PC-9 (cell line): ENCODE data around the gene ZNF362. TPM values are rescaled to one million over a fixed set of nuclear protein-coding genes. Genes with fewer than 3 reads are reported as not detected.
A peak's percentile ranks its signal among the peaks of the same experiment; 100 is the strongest.

ENCODE experiments used
- BruUV-seq: library from RNA; stranded (reverse); fragments of 400-500 nt; replicated peaks from 2 replicates; lab custom pipeline; 2021; lab: Mats Ljungman, UMichigan
- CTCF ChIA-PET: fragments of 300-600 bp; sonication (Branson Sonifier 250); formaldehyde crosslinking; loops from one replicate; lab custom pipeline; 2022; ENCODE audit warnings: antibody characterized with exemption; lab: Charles Lee
- POLR2A ChIA-PET: fragments of 300-600 bp; sonication (Branson Sonifier 250); formaldehyde crosslinking; loops from one replicate; lab custom pipeline; 2022; ENCODE audit warnings: antibody characterized with exemption; ENCODE audit not compliant: unreplicated experiment; lab: Charles Lee
- DNase-seq, 2 experiments: peaks; one replicate each; pipeline versions ENCODE4 v3.0.0 to v3.0.0-alpha.2; 2015 to 2022; ENCODE audit warnings: mixed read lengths in 1 of 2
- H2AFZ ChIP-seq: fragments of 200-600 bp; sonication (generic); 2 replicates; pipeline ENCODE4 v1.8.1; 2017; ENCODE audit warnings: antibody characterized with exemption
- H3F3A ChIP-seq: fragments of 200-600 bp; sonication (generic); 2 replicates; pipeline ENCODE4 v1.8.1; 2017; ENCODE audit warnings: antibody characterized with exemption, mild to moderate bottlenecking, low read depth; ENCODE audit not compliant: insufficient read depth
- H3K27ac ChIP-seq: fragments of 200-600 bp; sonication (generic); 2 replicates; pipeline ENCODE4 v1.6.1; 2016; ENCODE audit warnings: mixed run types
- H3K27me3 ChIP-seq: fragments of 200-600 bp; sonication (generic); 2 replicates; pipeline ENCODE4 v1.6.1; 2016; ENCODE audit warnings: low read depth, mixed run types; ENCODE audit not compliant: insufficient read depth
- H3K36me3 ChIP-seq: fragments of 200-600 bp; sonication (generic); 2 replicates; pipeline ENCODE4 v1.6.1; 2016; ENCODE audit warnings: low read depth, mixed run types
- H3K4me1 ChIP-seq: fragments of 200-600 bp; sonication (generic); replicated peaks from 2 replicates; pipeline ENCODE4 v1.6.1; 2016; ENCODE audit warnings: mixed run types; ENCODE audit not compliant: insufficient read depth
- H3K4me2 ChIP-seq: fragments of 200-600 bp; sonication (generic); 2 replicates; pipeline ENCODE4 v1.6.1; 2017; ENCODE audit warnings: mixed run types
- H3K4me3 ChIP-seq: fragments of 200-600 bp; sonication (generic); 2 replicates; pipeline ENCODE4 v1.6.1; 2016; ENCODE audit warnings: mixed run types
- H3K79me2 ChIP-seq: fragments of 200-600 bp; sonication (generic); 2 replicates; pipeline ENCODE4 v1.6.1; 2017; ENCODE audit warnings: low read depth, mixed run types
- H3K9me2 ChIP-seq: fragments of 200-600 bp; sonication (generic); 2 replicates; pipeline ENCODE4 v1.8.1; 2017; ENCODE audit warnings: mild to moderate bottlenecking; ENCODE audit not compliant: insufficient read depth
- H3K9me3 ChIP-seq: fragments of 200-600 bp; sonication (generic); 2 replicates; pipeline ENCODE4 v1.8.1; 2016; ENCODE audit warnings: low read depth; ENCODE audit not compliant: insufficient read depth
- H4K20me1 ChIP-seq: fragments of 200-600 bp; sonication (generic); 2 replicates; pipeline ENCODE4 v1.8.1; 2017; ENCODE audit not compliant: insufficient read depth
- CTCF ChIP-seq: fragments of 200-600 bp; sonication (generic); conservative IDR thresholded peaks from 2 replicates; pipeline ENCODE4 v1.6.1; 2017; ENCODE audit warnings: mixed run types, antibody characterized with exemption, mild to moderate bottlenecking, moderate library complexity
- EZH2 ChIP-seq: fragments of 200-600 bp; sonication (generic); IDR thresholded peaks from 2 replicates; pipeline ENCODE4 v1.8.0; 2017; ENCODE audit warnings: antibody characterized with exemption, low read depth
- intact Hi-C: fragments of 100-400 bp; cut with micrococcal nuclease; formaldehyde crosslinking; loops from one replicate; pipeline ENCODE4 v1.10.0; 2022; ENCODE audit not compliant: unreplicated experiment
- total RNA-seq: library from RNA; stranded (reverse); gene quantifications from 2 replicates; pipeline ENCODE4 v1.2.3, GENCODE V29; 2021

Gene ZNF362
- total RNA-seq, 1 experiment from 2014 or later: 33.1 TPM

- intact Hi-C loops: no loop called here
- TF ChIP-seq CTCF: no peak
- no peak for TF ChIP-seq EZH2
- Histone ChIP-seq H3K79me2 (peaks cover 24% of the 10 kb centered on the region), H2AFZ (no peak overlapping the region), H3K4me2 (no peak overlapping the region), H3K4me3 (no peak overlapping the region), H3K27ac (no peak overlapping the region), H3F3A (peaks cover 9% of the 10 kb centered on the region; the same call in 1 of the 2 replicates), H3K36me3 (no peaks in the 10 kb centered on the region), H3K27me3 (no peaks in the 10 kb centered on the region), H4K20me1 (no peaks in the 10 kb centered on the region), H3K9me3 (no peaks in the 10 kb centered on the region), H3K4me1 (peaks cover 22% of the 10 kb centered on the region), H3K9me2 (no peaks in the 10 kb centered on the region)
- no peak for DNase-seq
- ChIA-PET CTCF (no interaction called here), POLR2A (no interaction called here)
- BruUV-seq: no TSS peak
These were observed 1.8 kb upstream of the ZNF362 start for GRCh38 chr1:33254491-33254890.

GRCh38 chr1:33255347-33256220 lies 708 bp upstream of the ZNF362 start:
- intact Hi-C loops: loop anchor here (1.0 kb wide), 2 partner anchors 11 to 35 kb away; no protein-coding TSS in a partner anchor
- H3F3A ChIP-seq: peaks cover 9% of the 10 kb centered on the region; the same call in 1 of the 2 replicates
- H3K4me2 ChIP-seq: peak overlapping the region; percentile 66
- H3K79me2 ChIP-seq: peaks cover 35% of the 10 kb centered on the region
- H3K27me3 ChIP-seq: no peaks in the 10 kb centered on the region
- no peaks in the 10 kb centered on the region for H3K36me3 ChIP-seq
- no peaks in the 10 kb centered on the region for H3K9me2 ChIP-seq
- POLR2A ChIA-PET: interaction anchor here (0.6 to 0.7 kb wide), 4 partner anchors 12 to 481 kb away, joined by 3 to 4 read pairs (median 4); no protein-coding TSS in a partner anchor
- H4K20me1 ChIP-seq: no peaks in the 10 kb centered on the region
- H3K4me3 ChIP-seq: peak overlapping the region; percentile 60
- H2AFZ ChIP-seq: peak overlapping the region; percentile 87
- DNase-seq: peak; percentile 85 to 86
- peak overlapping the region; percentile 56 for H3K27ac ChIP-seq
- BruUV-seq: TSS peak; percentile 83
- H3K4me1 ChIP-seq: peaks cover 22% of the 10 kb centered on the region
- CTCF ChIA-PET: interaction anchor here (0.6 kb wide), 1 partner anchor 27 kb away, joined by 3 read pairs; no protein-coding TSS in a partner anchor
- H3K9me3 ChIP-seq: no peaks in the 10 kb centered on the region
- TF ChIP-seq CTCF: no peak
- TF ChIP-seq EZH2: no peak

GRCh38 chr1:33256221-33256470 lies 146 bp upstream of the ZNF362 start:
- no peaks in the 10 kb centered on the region for H3K36me3 ChIP-seq
- no peak overlapping the region for H3K27ac ChIP-seq
- H3K9me3 ChIP-seq: no peaks in the 10 kb centered on the region
- DNase-seq: no peak
- H4K20me1 ChIP-seq: no peaks in the 10 kb centered on the region
- no peak for TF ChIP-seq EZH2
- TF ChIP-seq CTCF: no peak
- intact Hi-C loops: no loop called here
- H3F3A ChIP-seq: peaks cover 9% of the 10 kb centered on the region; the same call in 1 of the 2 replicates
- no peaks in the 10 kb centered on the region for H3K9me2 ChIP-seq
- CTCF ChIA-PET: no interaction called here
- no peaks in the 10 kb centered on the region for H3K27me3 ChIP-seq
- peaks cover 37% of the 10 kb centered on the region for H3K79me2 ChIP-seq
- BruUV-seq: no TSS peak
- peaks cover 22% of the 10 kb centered on the region for H3K4me1 ChIP-seq
- POLR2A ChIA-PET: no interaction called here
- no peak overlapping the region; the same call in 1 of the 2 replicates for H3K4me3 ChIP-seq
- no peak overlapping the region for H3K4me2 ChIP-seq
- no peak overlapping the region for H2AFZ ChIP-seq
